DND-41 (cell line): Measurements from ENCODE around the gene SEMA5A.

ENCODE experiments used
- ATAC-seq: fragments of 200-7000 bp; cut with Tn5 transposase; 3 replicates; pipeline ENCODE4 v1.9.1; 2021; ENCODE audit warnings: low read depth; ENCODE audit not compliant: insufficient read depth
- DNase-seq: peaks from one replicate; pipeline ENCODE4 v3.0.0-alpha.2; 2020
- H2AFZ ChIP-seq: 2 replicates; pipeline ENCODE4 v1.6.0; 2012; ENCODE audit warnings: low read depth, low read length
- H3K27ac ChIP-seq: 2 replicates; pipeline ENCODE4 v1.5.1; 2012; ENCODE audit warnings: low read length, inconsistent platforms
- H3K27me3 ChIP-seq: fragments of 200-600 bp; sonication (generic); 2 replicates; pipeline ENCODE4 v1.6.0; 2012; ENCODE audit warnings: low read length, mild to moderate bottlenecking, inconsistent platforms; ENCODE audit not compliant: insufficient read depth, poor library complexity
- H3K36me3 ChIP-seq: 2 replicates; pipeline ENCODE4 v1.5.1; 2012; ENCODE audit warnings: low read length, inconsistent platforms; ENCODE audit not compliant: insufficient read depth
- H3K4me1 ChIP-seq: 2 replicates; pipeline ENCODE4 v1.5.1; 2012; ENCODE audit warnings: mild to moderate bottlenecking, low read length; ENCODE audit not compliant: insufficient read depth
- H3K4me2 ChIP-seq: 2 replicates; pipeline ENCODE4 v1.6.0; 2012; ENCODE audit warnings: mild to moderate bottlenecking, moderate library complexity, low read length, inconsistent platforms; ENCODE audit not compliant: insufficient read depth
- H3K4me3 ChIP-seq, 2 experiments: fragments of 200-600 bp in 1 of 2; shearing (Covaris generic) in 1 of 2; 2 replicates each; pipeline ENCODE4 v1.5.1; 2012 to 2016; ENCODE audit warnings: inconsistent platforms in 2 of 2, low read length in 2 of 2, mild to moderate bottlenecking in 2 of 2, low read depth in 1 of 2, moderate library complexity in 1 of 2
- H3K79me2 ChIP-seq: 2 replicates; pipeline ENCODE4 v1.6.0; 2012; ENCODE audit warnings: low read length, inconsistent platforms; ENCODE audit not compliant: insufficient read depth
- H3K9ac ChIP-seq: 2 replicates; pipeline ENCODE4 v1.6.0; 2012; ENCODE audit warnings: low read depth, mild to moderate bottlenecking, inconsistent platforms, low read length, moderate library complexity
- H3K9me3 ChIP-seq: 2 replicates; pipeline ENCODE4 v1.5.1; 2012; ENCODE audit warnings: low read length, moderate library complexity, mild to moderate bottlenecking, inconsistent platforms; ENCODE audit not compliant: insufficient read depth, severe bottlenecking
- H4K20me1 ChIP-seq: 2 replicates; pipeline ENCODE4 v1.6.0; 2012; ENCODE audit warnings: low read length; ENCODE audit not compliant: insufficient read depth
- EZH2 ChIP-seq: IDR thresholded peaks from 3 replicates; pipeline ENCODE4 v1.6.1; 2012; ENCODE audit warnings: borderline replicate concordance, low read depth, mild to moderate bottlenecking, moderate library complexity, low read length, inconsistent platforms; ENCODE audit not compliant: severe bottlenecking
- TF ChIP-seq, protein P1 (sequence below): IDR thresholded peaks from 2 replicates; pipeline ENCODE4 v1.5.1; 2012; ENCODE audit warnings: borderline replicate concordance, low read length, moderate library complexity, mild to moderate bottlenecking; ENCODE audit not compliant: poor library complexity, severe bottlenecking; ENCODE audit errors: extremely low read depth

The SEMA5A gene

DNA sequence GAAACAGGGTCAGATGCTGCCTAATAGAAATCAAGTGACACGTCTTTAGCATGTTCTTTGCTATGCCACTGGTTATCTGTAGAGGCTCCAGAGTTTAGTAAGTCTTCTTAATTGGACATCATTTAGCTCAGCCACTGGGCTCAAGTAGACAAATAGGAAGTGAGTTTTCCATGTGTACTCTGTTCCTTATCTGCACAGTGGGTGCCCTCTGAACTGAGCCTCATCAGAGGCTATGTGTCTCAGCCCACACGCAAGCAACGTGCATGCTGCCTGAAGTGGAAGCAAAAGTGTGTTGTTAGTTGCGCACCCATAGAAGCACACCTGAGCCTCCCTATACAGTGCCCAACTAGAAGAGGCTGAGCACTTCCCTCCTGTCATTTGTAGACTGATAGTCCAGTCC lies 134.7 kb downstream of the SEMA5A start:
- Histone ChIP-seq H3K4me3 (no peak overlapping the region), H3K9ac (no peak overlapping the region), H3K27ac (no peak overlapping the region), H2AFZ (no peak overlapping the region), H3K4me2 (no peak overlapping the region), H4K20me1 (no peaks in the 10 kb centered on the region), H3K36me3 (no peaks in the 10 kb centered on the region), H3K79me2 (no peaks in the 10 kb centered on the region), H3K4me1 (no peaks in the 10 kb centered on the region), H3K27me3 (no peaks in the 10 kb centered on the region), H3K9me3 (no peaks in the 10 kb centered on the region)
- DNase-seq (no peak), ATAC-seq (no peak)
- no peak for TF ChIP-seq EZH2
- TF ChIP-seq, protein P1, sequence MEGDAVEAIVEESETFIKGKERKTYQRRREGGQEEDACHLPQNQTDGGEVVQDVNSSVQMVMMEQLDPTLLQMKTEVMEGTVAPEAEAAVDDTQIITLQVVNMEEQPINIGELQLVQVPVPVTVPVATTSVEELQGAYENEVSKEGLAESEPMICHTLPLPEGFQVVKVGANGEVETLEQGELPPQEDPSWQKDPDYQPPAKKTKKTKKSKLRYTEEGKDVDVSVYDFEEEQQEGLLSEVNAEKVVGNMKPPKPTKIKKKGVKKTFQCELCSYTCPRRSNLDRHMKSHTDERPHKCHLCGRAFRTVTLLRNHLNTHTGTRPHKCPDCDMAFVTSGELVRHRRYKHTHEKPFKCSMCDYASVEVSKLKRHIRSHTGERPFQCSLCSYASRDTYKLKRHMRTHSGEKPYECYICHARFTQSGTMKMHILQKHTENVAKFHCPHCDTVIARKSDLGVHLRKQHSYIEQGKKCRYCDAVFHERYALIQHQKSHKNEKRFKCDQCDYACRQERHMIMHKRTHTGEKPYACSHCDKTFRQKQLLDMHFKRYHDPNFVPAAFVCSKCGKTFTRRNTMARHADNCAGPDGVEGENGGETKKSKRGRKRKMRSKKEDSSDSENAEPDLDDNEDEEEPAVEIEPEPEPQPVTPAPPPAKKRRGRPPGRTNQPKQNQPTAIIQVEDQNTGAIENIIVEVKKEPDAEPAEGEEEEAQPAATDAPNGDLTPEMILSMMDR: no peak

DNA sequence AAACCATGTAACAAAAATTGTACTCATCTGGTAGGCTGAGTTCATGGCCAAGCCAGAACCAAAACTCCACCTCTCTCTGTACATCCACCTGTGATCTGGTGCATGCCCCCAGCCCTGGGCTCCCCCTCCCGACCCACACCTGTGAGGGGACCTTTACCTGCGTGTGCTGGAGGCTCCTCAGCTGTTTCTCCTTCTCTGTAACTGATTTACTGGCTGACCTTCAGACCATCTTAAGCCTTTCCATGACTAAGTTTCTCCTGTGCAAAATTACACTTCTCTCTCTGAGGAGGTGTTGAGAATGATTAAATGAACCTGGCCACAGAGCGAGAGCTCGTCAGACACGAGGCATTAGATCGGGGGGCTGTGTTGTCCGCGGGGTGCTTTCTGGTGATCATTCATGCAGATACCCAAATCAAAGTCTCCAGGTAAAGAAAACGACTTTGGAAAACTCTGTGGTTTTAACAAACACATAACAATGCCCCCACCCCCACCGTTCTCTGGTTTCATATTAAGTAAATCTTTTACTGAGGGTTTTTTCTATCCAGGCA lies 136.4 kb downstream of the SEMA5A start:
- no peak for TF ChIP-seq EZH2
- TF ChIP-seq, protein P1: no peak
- Histone ChIP-seq H3K27me3 (no peaks in the 10 kb centered on the region), H3K9ac (no peak overlapping the region), H3K9me3 (no peaks in the 10 kb centered on the region), H2AFZ (no peak overlapping the region), H4K20me1 (no peaks in the 10 kb centered on the region), H3K4me3 (no peak overlapping the region), H3K4me2 (no peak overlapping the region), H3K4me1 (no peaks in the 10 kb centered on the region), H3K36me3 (no peaks in the 10 kb centered on the region), H3K79me2 (no peaks in the 10 kb centered on the region), H3K27ac (no peak overlapping the region)
- ATAC-seq (no peak), DNase-seq (no peak)

DNA sequence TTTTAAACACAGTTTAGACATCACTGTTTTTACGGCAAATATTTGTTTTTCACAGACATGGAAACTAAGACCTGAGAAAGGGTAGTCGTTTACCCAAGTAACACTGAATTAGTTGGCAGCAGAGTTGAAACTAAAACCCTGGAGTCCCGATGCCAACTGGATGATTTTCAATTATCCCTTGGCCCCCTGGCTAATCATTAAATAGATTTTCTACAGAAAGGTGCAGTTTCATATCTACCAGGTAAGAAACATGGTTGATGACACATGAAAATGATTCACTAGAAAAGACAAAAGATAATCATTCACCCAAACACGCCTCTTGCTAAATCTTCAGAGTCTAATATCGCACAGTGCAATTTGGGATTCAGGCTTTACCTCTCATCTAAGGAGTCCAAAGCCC lies 136.9 kb downstream of the SEMA5A start:
- no peak overlapping the region for H3K27ac ChIP-seq
- no peak overlapping the region for H3K9ac ChIP-seq
- H3K4me1 ChIP-seq: no peaks in the 10 kb centered on the region
- DNase-seq: no peak
- H3K9me3 ChIP-seq: no peaks in the 10 kb centered on the region
- no peak for ATAC-seq
- H3K27me3 ChIP-seq: no peaks in the 10 kb centered on the region
- H3K36me3 ChIP-seq: no peaks in the 10 kb centered on the region
- H3K4me3 ChIP-seq: no peak overlapping the region
- no peak overlapping the region for H2AFZ ChIP-seq
- no peaks in the 10 kb centered on the region for H4K20me1 ChIP-seq
- TF ChIP-seq, protein P1: no peak
- no peak for TF ChIP-seq EZH2
- no peaks in the 10 kb centered on the region for H3K79me2 ChIP-seq
- H3K4me2 ChIP-seq: no peak overlapping the region

DNA sequence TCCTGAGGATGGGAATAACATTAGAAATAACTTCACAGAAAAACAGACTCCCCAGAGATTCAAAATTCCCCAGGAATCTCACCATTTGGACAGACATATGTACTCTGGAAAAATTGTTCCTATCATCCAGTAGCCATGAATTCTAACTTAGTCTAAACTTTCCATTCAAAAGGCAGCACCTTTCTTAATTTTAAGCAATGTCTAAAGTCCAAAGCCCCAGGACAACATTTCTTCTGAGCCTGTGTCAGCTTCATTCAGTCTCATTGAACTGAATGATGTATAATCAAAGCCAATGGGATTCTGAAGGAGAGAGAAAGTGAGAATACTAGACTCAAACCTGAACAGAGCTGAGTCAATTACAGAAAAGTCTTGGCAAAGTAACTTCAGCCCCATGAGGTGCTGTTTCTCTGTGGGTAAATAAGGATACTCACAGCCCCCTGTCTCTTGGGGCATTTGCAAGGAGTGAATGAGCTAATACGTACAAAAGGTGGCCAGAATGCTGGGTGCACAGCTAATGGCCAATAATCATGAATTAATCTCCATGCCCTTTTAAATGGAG lies 140.6 kb downstream of the SEMA5A start:
- Histone ChIP-seq H3K27ac (no peak overlapping the region), H2AFZ (no peak overlapping the region), H3K9ac (no peak overlapping the region), H3K4me2 (no peak overlapping the region), H3K9me3 (no peaks in the 10 kb centered on the region), H3K4me3 (no peak overlapping the region), H3K79me2 (no peaks in the 10 kb centered on the region), H3K36me3 (no peaks in the 10 kb centered on the region), H3K27me3 (peaks cover 9% of the 10 kb centered on the region), H4K20me1 (no peaks in the 10 kb centered on the region), H3K4me1 (no peaks in the 10 kb centered on the region)
- TF ChIP-seq, protein P1: no peak
- no peak for TF ChIP-seq EZH2
- no peak for DNase-seq
- no peak for ATAC-seq
